Ishikawa (cell line): ENCODE measurements around the gene SOX21.

Source experiments
- CEBPB ChIP-seq: IDR thresholded peaks from 2 replicates; pipeline ENCODE4 v1.6.1; 2012
- CREB1 ChIP-seq: IDR thresholded peaks from 2 replicates; pipeline ENCODE4 v1.6.1; 2012; ENCODE audit warnings: low read depth
- FOXM1 ChIP-seq: IDR thresholded peaks from 2 replicates; pipeline ENCODE4 v1.6.1; 2012; ENCODE audit warnings: low read depth, borderline replicate concordance
- RAD21 ChIP-seq: IDR thresholded peaks from 2 replicates; pipeline ENCODE4 v1.6.1; 2012; ENCODE audit warnings: low read depth
- REST ChIP-seq: IDR thresholded peaks from 2 replicates; pipeline ENCODE4 v1.6.1; 2012; ENCODE audit warnings: low read depth, mild to moderate bottlenecking
- TCF12 ChIP-seq: IDR thresholded peaks from 2 replicates; pipeline ENCODE4 v1.6.1; 2012; ENCODE audit warnings: low read depth
- TEAD4 ChIP-seq: IDR thresholded peaks from 2 replicates; pipeline ENCODE4 v1.6.1; 2012
- TF ChIP-seq, protein P1 (sequence below): IDR thresholded peaks from 2 replicates; pipeline ENCODE4 v1.6.1; 2012
- TF ChIP-seq, protein P2 (sequence below): IDR thresholded peaks from 2 replicates; pipeline ENCODE4 v1.6.1; 2012

DNA sequence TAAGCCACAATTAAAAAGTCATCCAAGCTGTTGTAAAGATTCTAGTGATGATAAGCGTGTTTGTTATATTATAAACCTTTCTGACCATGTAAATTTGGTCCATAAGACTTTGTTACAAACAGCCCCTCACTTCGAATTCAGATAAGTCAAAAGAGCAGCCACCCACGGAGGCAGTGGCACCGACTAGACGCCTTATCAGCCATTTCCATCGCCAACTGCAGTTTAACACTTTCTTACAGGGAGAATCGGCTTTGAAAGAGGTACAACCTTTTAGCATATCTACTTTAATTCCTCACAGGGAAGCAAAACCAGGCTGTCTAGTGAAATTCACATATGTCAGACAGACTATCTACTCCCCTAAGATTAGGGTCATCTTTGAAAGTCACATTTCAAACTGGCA is 47.5 kb downstream of the SOX21 start:
- TF ChIP-seq CEBPB (no peak), REST (no peak), TEAD4 (no peak), FOXM1 (no peak), CREB1 (no peak), TCF12 (no peak), RAD21 (no peak)
- TF ChIP-seq, protein P1, sequence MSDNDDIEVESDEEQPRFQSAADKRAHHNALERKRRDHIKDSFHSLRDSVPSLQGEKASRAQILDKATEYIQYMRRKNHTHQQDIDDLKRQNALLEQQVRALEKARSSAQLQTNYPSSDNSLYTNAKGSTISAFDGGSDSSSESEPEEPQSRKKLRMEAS: no peak
- TF ChIP-seq, protein P2, sequence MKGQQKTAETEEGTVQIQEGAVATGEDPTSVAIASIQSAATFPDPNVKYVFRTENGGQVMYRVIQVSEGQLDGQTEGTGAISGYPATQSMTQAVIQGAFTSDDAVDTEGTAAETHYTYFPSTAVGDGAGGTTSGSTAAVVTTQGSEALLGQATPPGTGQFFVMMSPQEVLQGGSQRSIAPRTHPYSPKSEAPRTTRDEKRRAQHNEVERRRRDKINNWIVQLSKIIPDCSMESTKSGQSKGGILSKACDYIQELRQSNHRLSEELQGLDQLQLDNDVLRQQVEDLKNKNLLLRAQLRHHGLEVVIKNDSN: no peak
